ENCODE data around the gene STK26. TPM values are rescaled to one million over a fixed set of nuclear protein-coding genes. Genes with fewer than 3 reads are reported as not detected.
A peak's percentile ranks its signal among the peaks of the same experiment; 100 is the strongest.

Gene STK26
- total RNA-seq, 3 donors from 2014 or later: 15.5 to 18.8 (median 16.5) TPM

GRCh38 chrX:132071254-132071653, 48.2 kb downstream of the STK26 start:
- H3K4me1 ChIP-seq (ENCODE audit: low read depth): no peaks in the 10 kb centered on the region
- no peak for TF ChIP-seq CTCF (IDR thresholded peaks at IDR 0.05)
- H3K4me3 ChIP-seq: no peak overlapping the region
- no peaks in the 10 kb centered on the region for H3K9me3 ChIP-seq
- ATAC-seq (no peak), DNase-seq (no peak)
- intact Hi-C loops (cut with DNase I, micrococcal nuclease): no loop called here
- H3K36me3 ChIP-seq (ENCODE audit: low read depth): no peaks in the 10 kb centered on the region

GRCh38 chrX:132077414-132077813, 54.3 kb downstream of the STK26 start:
- intact Hi-C loops (cut with DNase I, micrococcal nuclease): no loop called here
- DNase-seq (no peak), ATAC-seq (no peak)
- Histone ChIP-seq H3K36me3 (ENCODE audit: low read depth) (no peaks in the 10 kb centered on the region), H3K4me1 (ENCODE audit: low read depth) (no peaks in the 10 kb centered on the region), H3K9me3 (no peaks in the 10 kb centered on the region), H3K4me3 (no peak overlapping the region)
- TF ChIP-seq CTCF (IDR thresholded peaks at IDR 0.05): no peak

GRCh38 chrX:132077912-132078311, 54.8 kb downstream of the STK26 start:
- intact Hi-C loops (cut with DNase I, micrococcal nuclease): no loop called here
- H3K9me3 ChIP-seq: no peaks in the 10 kb centered on the region

GRCh38 chrX:132085786-132086185, 62.7 kb downstream of the STK26 start:
- DNase-seq (no peak), ATAC-seq (no peak)
- Histone ChIP-seq H3K36me3 (ENCODE audit: low read depth) (no peaks in the 10 kb centered on the region), H3K4me1 (ENCODE audit: low read depth) (no peaks in the 10 kb centered on the region), H3K9me3 (no peaks in the 10 kb centered on the region), H3K4me3 (no peak overlapping the region)
- intact Hi-C loops (cut with DNase I, micrococcal nuclease): no loop called here
- TF ChIP-seq CTCF (IDR thresholded peaks at IDR 0.05): no peak

More at GRCh38 chrX:132077912-132078311, 54.8 kb downstream of the STK26 start:
- no peaks in the 10 kb centered on the region for H3K36me3 ChIP-seq (ENCODE audit: low read depth)
- ATAC-seq (peak; percentile 23), DNase-seq (no peak)
- H3K4me1 ChIP-seq (ENCODE audit: low read depth): no peaks in the 10 kb centered on the region
- no peak for TF ChIP-seq CTCF (IDR thresholded peaks at IDR 0.05)
- no peak overlapping the region for H3K4me3 ChIP-seq

GRCh38 chrX:132086672-132087071, 63.6 kb downstream of the STK26 start:
- ATAC-seq (no peak), DNase-seq (no peak)
- H3K9me3 ChIP-seq: no peaks in the 10 kb centered on the region
- H3K36me3 ChIP-seq (ENCODE audit: low read depth): no peaks in the 10 kb centered on the region
- H3K4me3 ChIP-seq: no peak overlapping the region
- intact Hi-C loops (cut with DNase I, micrococcal nuclease): no loop called here
- H3K4me1 ChIP-seq (ENCODE audit: low read depth): no peaks in the 10 kb centered on the region
- TF ChIP-seq CTCF (IDR thresholded peaks at IDR 0.05): no peak

GRCh38 chrX:132088864-132089263, 65.8 kb downstream of the STK26 start:
- no peak for DNase-seq

More at GRCh38 chrX:132088864-132089263, 65.8 kb downstream of the STK26 start:
- ATAC-seq: no peak
- no peak for TF ChIP-seq CTCF (IDR thresholded peaks at IDR 0.05)
- H3K4me1 ChIP-seq (ENCODE audit: low read depth): no peaks in the 10 kb centered on the region
- H3K36me3 ChIP-seq (ENCODE audit: low read depth): no peaks in the 10 kb centered on the region
- H3K4me3 ChIP-seq: no peak overlapping the region
- no peaks in the 10 kb centered on the region for H3K9me3 ChIP-seq
- intact Hi-C loops (cut with DNase I, micrococcal nuclease): no loop called here
